PC-9 (cell line): ENCODE results near the gene CDCA7. TPM values are rescaled to one million over a fixed set of nuclear protein-coding genes. Genes with fewer than 3 reads are reported as not detected.
A peak's percentile ranks its signal among the peaks of the same experiment; 100 is the strongest.

Source experiments
- BruUV-seq: library from RNA; stranded (reverse); fragments of 400-500 nt; replicated peaks from 2 replicates; lab custom pipeline; 2021; lab: Mats Ljungman, UMichigan
- CTCF ChIA-PET: fragments of 300-600 bp; sonication (Branson Sonifier 250); formaldehyde crosslinking; loops from one replicate; lab custom pipeline; 2022; ENCODE audit warnings: antibody characterized with exemption; lab: Charles Lee
- POLR2A ChIA-PET: fragments of 300-600 bp; sonication (Branson Sonifier 250); formaldehyde crosslinking; loops from one replicate; lab custom pipeline; 2022; ENCODE audit warnings: antibody characterized with exemption; ENCODE audit not compliant: unreplicated experiment; lab: Charles Lee
- DNase-seq, 2 experiments: peaks; one replicate each; pipeline versions ENCODE4 v3.0.0 to v3.0.0-alpha.2; 2015 to 2022; ENCODE audit warnings: mixed read lengths in 1 of 2
- H2AFZ ChIP-seq: fragments of 200-600 bp; sonication (generic); 2 replicates; pipeline ENCODE4 v1.8.1; 2017; ENCODE audit warnings: antibody characterized with exemption
- H3F3A ChIP-seq: fragments of 200-600 bp; sonication (generic); 2 replicates; pipeline ENCODE4 v1.8.1; 2017; ENCODE audit warnings: antibody characterized with exemption, mild to moderate bottlenecking, low read depth; ENCODE audit not compliant: insufficient read depth
- H3K27ac ChIP-seq: fragments of 200-600 bp; sonication (generic); 2 replicates; pipeline ENCODE4 v1.6.1; 2016; ENCODE audit warnings: mixed run types
- H3K27me3 ChIP-seq: fragments of 200-600 bp; sonication (generic); 2 replicates; pipeline ENCODE4 v1.6.1; 2016; ENCODE audit warnings: low read depth, mixed run types; ENCODE audit not compliant: insufficient read depth
- H3K36me3 ChIP-seq: fragments of 200-600 bp; sonication (generic); 2 replicates; pipeline ENCODE4 v1.6.1; 2016; ENCODE audit warnings: low read depth, mixed run types
- H3K4me1 ChIP-seq: fragments of 200-600 bp; sonication (generic); replicated peaks from 2 replicates; pipeline ENCODE4 v1.6.1; 2016; ENCODE audit warnings: mixed run types; ENCODE audit not compliant: insufficient read depth
- H3K4me2 ChIP-seq: fragments of 200-600 bp; sonication (generic); 2 replicates; pipeline ENCODE4 v1.6.1; 2017; ENCODE audit warnings: mixed run types
- H3K4me3 ChIP-seq: fragments of 200-600 bp; sonication (generic); 2 replicates; pipeline ENCODE4 v1.6.1; 2016; ENCODE audit warnings: mixed run types
- H3K79me2 ChIP-seq: fragments of 200-600 bp; sonication (generic); 2 replicates; pipeline ENCODE4 v1.6.1; 2017; ENCODE audit warnings: low read depth, mixed run types
- H3K9me2 ChIP-seq: fragments of 200-600 bp; sonication (generic); 2 replicates; pipeline ENCODE4 v1.8.1; 2017; ENCODE audit warnings: mild to moderate bottlenecking; ENCODE audit not compliant: insufficient read depth
- H3K9me3 ChIP-seq: fragments of 200-600 bp; sonication (generic); 2 replicates; pipeline ENCODE4 v1.8.1; 2016; ENCODE audit warnings: low read depth; ENCODE audit not compliant: insufficient read depth
- H4K20me1 ChIP-seq: fragments of 200-600 bp; sonication (generic); 2 replicates; pipeline ENCODE4 v1.8.1; 2017; ENCODE audit not compliant: insufficient read depth
- CTCF ChIP-seq: fragments of 200-600 bp; sonication (generic); conservative IDR thresholded peaks from 2 replicates; pipeline ENCODE4 v1.6.1; 2017; ENCODE audit warnings: mixed run types, antibody characterized with exemption, mild to moderate bottlenecking, moderate library complexity
- EZH2 ChIP-seq: fragments of 200-600 bp; sonication (generic); IDR thresholded peaks from 2 replicates; pipeline ENCODE4 v1.8.0; 2017; ENCODE audit warnings: antibody characterized with exemption, low read depth
- intact Hi-C: fragments of 100-400 bp; cut with micrococcal nuclease; formaldehyde crosslinking; loops from one replicate; pipeline ENCODE4 v1.10.0; 2022; ENCODE audit not compliant: unreplicated experiment
- total RNA-seq: library from RNA; stranded (reverse); gene quantifications from 2 replicates; pipeline ENCODE4 v1.2.3, GENCODE V29; 2021

The CDCA7 gene
- total RNA-seq, 1 experiment from 2014 or later: 34.2 TPM

GRCh38 chr2:173404841-173405750 lies 50.4 kb downstream of the CDCA7 start:
- H3K79me2 ChIP-seq: no peaks in the 10 kb centered on the region
- CTCF ChIA-PET: interaction anchor here (1.1 kb wide), 1 partner anchor 44 kb away, joined by 3 read pairs; no protein-coding TSS in a partner anchor
- H3K4me3 ChIP-seq: no peak overlapping the region
- no peak for DNase-seq
- no peaks in the 10 kb centered on the region for H3F3A ChIP-seq
- H3K4me1 ChIP-seq: peaks cover 11% of the 10 kb centered on the region; the same call in 1 of the 2 replicates
- 0 out of 2 replicates have a peak overlapping the region, but pooled peaks have one; percentile 14 for H3K4me2 ChIP-seq
- TF ChIP-seq EZH2 (no peak), CTCF (no peak)
- no peaks in the 10 kb centered on the region for H3K9me3 ChIP-seq
- H3K27ac ChIP-seq: no peak overlapping the region
- H3K36me3 ChIP-seq: no peaks in the 10 kb centered on the region
- no peak overlapping the region for H2AFZ ChIP-seq
- H4K20me1 ChIP-seq: no peaks in the 10 kb centered on the region
- intact Hi-C loops: loop anchor here (10.0 kb wide), 2 partner anchors 560 to 1140 kb away; partner anchors contain the start of gene SP3
- peaks cover 24% of the 10 kb centered on the region; the same call in 1 of the 2 replicates for H3K27me3 ChIP-seq
- POLR2A ChIA-PET: no interaction called here
- no TSS peak for BruUV-seq
- no peaks in the 10 kb centered on the region for H3K9me2 ChIP-seq

GRCh38 chr2:173407176-173407575 lies 52.5 kb downstream of the CDCA7 start:
- TF ChIP-seq EZH2 (no peak), CTCF (no peak)
- Histone ChIP-seq H3K27me3 (peaks cover 8% of the 10 kb centered on the region; the same call in 1 of the 2 replicates), H3F3A (no peaks in the 10 kb centered on the region), H3K9me3 (no peaks in the 10 kb centered on the region), H3K79me2 (no peaks in the 10 kb centered on the region), H2AFZ (no peak overlapping the region), H3K36me3 (no peaks in the 10 kb centered on the region), H4K20me1 (no peaks in the 10 kb centered on the region), H3K27ac (no peak overlapping the region), H3K4me2 (no peak overlapping the region), H3K4me1 (0 out of 2 replicates have a peak, but pooled peaks cover under 1% of the 10 kb centered on the region), H3K4me3 (no peak overlapping the region), H3K9me2 (no peaks in the 10 kb centered on the region)
- ChIA-PET POLR2A (no interaction called here), CTCF (no interaction called here)
- intact Hi-C loops: loop anchor here (10.0 kb wide), 2 partner anchors 558 to 1138 kb away; partner anchors contain the start of gene SP3
- no peak for DNase-seq
- BruUV-seq: no TSS peak

- H3K4me2 ChIP-seq: no peak overlapping the region
- no peaks in the 10 kb centered on the region for H3K9me2 ChIP-seq
- TF ChIP-seq CTCF: no peak
- no peak for TF ChIP-seq EZH2
- H3K4me1 ChIP-seq: no peaks in the 10 kb centered on the region
- H3K4me3 ChIP-seq: no peak overlapping the region
- ChIA-PET CTCF (no interaction called here), POLR2A (no interaction called here)
- peaks cover 8% of the 10 kb centered on the region; the same call in 1 of the 2 replicates for H3K27me3 ChIP-seq
- DNase-seq: no peak
- no peaks in the 10 kb centered on the region for H3F3A ChIP-seq
- intact Hi-C loops: loop anchor here (10.0 kb wide), 2 partner anchors 557 to 1137 kb away; partner anchors contain the start of gene SP3
- no peaks in the 10 kb centered on the region for H3K36me3 ChIP-seq
- no peaks in the 10 kb centered on the region for H4K20me1 ChIP-seq
- no peak overlapping the region for H3K27ac ChIP-seq
- no peaks in the 10 kb centered on the region for H3K9me3 ChIP-seq
- no peak overlapping the region for H2AFZ ChIP-seq
- no peaks in the 10 kb centered on the region for H3K79me2 ChIP-seq
- BruUV-seq: no TSS peak
Measured at GRCh38 chr2:173407646-173408045, 53.0 kb downstream of the CDCA7 start.
